Brain pericyte (primary cell): Measurements from ENCODE around the gene EIF3I.
"Not testable (repeated sequence)": the region's sequence is repeated elsewhere in the genome, so short reads cannot be mapped to it uniquely, and the experiment has no call there.

ENCODE experiments used
- DNase-seq: peaks from one replicate; pipeline ENCODE4 v3.0.0-alpha.2; 2012; ENCODE audit warnings: low read depth, low spot score

Gene EIF3I

GRCh38 chr1:32232558-32233304 lies 10.5 kb downstream of the EIF3I start:
- DNase-seq: no peak

DNA sequence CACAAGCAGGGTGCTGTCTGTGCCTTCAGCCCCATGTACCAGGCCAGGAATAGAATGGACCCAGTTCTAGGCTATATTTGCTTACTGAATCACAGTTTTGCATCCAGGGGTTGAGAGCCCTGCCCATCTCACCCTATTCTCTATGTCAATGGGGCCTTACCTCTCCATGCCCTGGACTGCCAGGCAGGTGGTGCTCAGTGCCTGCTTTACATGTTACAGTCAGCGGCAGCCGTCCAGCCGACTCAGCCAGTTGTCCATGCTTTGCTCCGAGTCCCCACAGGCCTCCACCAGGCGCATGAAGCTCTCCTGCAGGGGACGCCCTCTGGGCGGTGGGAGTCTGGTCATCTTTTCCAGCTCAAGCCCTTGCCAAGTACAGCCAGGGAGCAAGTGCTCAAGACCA lies 12.6 kb downstream of the EIF3I start:
- no peak for DNase-seq

DNA sequence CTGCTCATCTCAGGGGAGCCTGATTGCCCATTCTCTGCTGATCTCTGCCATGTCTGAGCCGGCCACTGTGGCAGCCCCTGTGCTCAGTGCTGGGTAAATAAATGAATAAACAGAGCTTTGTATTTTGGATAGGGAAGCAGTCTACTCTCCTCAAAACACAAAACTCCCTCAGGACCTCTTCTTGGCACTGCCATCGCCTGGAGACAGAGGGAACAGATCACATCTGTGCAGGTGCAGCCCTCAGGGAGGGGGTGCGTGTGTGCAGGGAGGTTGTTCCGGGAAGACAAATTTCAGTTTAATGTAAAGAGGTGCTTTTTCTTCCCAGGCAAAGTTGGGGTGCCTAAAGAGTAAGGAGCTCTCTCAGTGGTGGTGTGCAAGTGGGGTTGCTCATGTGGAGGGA lies 17.1 kb downstream of the EIF3I start:
- no peak for DNase-seq

GRCh38 chr1:32239790-32240139 lies 17.6 kb downstream of the EIF3I start:
- DNase-seq: no peak

DNA sequence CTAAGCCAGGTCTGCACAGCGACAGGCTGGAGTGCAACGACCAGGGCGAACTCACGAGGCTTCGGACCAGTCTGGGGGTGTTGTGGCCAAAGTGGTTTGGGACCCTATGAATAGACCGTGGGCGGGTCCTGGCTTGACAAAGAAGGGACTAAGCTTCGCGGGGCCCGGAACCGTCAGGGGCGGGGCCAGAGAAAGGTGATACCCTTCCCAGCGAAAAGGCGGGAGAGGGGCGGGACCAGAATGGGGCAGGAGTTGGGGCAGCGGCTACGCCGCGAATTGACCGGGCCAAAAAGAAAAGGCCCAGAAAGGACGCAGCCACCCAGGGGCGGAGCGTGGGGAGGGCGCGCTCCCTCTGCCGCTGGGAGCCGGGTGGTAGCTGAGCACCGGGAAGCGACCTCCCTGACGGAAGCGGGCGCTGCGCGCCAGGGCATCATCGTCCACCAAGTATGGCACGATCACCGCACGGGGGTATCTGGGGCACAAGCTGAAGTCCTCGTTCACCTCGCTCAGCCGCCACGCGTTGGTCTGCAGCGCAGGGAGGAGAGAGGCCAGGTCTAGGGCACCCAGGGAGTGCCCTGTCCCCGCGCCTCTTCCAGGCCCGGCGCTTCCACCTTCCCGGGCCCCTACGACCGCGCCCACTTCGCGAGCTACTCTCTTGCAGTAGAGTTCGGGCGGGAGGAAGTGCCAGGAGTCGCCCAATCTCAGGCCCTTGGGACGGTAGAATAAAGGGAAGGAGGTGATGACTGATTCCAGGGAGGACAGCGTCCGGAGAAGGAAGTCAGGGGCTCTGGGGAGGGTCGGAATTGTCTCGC lies 18.1 kb downstream of the EIF3I start:
- no peak for DNase-seq

- no peak for DNase-seq
Observed at GRCh38 chr1:32241001-32241763, 19.0 kb downstream of the EIF3I start.

- DNase-seq: no peak
Observed at GRCh38 chr1:32242341-32242851, 20.2 kb downstream of the EIF3I start.

DNA sequence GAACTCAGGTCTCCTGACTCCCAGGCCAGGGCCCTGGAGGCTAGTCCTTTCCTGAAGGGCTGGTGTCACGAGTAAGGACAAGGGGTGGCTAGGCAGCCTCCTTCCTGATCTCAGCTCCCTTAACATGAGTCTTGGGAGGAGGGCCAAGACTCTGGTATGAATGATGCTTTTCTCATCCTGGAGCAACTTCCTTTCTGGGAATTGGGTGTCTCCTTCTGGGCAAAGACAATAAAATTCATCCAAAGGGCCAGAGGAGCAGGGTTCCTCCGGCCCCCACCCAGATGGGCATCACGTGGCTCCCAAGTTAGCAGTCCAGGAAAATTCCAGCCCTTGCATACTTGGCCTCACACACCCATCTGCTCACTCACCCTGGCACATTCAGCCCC lies 24.7 kb downstream of the EIF3I start, which contains the start of gene FAM167B:
Gene FAM167B (plus strand): TSS at position 335 of the 386 bp plus-strand sequence. CDS start 200 bp downstream, outside the sequence.
- DNase-seq: no peak

GRCh38 chr1:32247452-32247851 lies 25.2 kb downstream of the EIF3I start:
- DNase-seq: no peak

DNA sequence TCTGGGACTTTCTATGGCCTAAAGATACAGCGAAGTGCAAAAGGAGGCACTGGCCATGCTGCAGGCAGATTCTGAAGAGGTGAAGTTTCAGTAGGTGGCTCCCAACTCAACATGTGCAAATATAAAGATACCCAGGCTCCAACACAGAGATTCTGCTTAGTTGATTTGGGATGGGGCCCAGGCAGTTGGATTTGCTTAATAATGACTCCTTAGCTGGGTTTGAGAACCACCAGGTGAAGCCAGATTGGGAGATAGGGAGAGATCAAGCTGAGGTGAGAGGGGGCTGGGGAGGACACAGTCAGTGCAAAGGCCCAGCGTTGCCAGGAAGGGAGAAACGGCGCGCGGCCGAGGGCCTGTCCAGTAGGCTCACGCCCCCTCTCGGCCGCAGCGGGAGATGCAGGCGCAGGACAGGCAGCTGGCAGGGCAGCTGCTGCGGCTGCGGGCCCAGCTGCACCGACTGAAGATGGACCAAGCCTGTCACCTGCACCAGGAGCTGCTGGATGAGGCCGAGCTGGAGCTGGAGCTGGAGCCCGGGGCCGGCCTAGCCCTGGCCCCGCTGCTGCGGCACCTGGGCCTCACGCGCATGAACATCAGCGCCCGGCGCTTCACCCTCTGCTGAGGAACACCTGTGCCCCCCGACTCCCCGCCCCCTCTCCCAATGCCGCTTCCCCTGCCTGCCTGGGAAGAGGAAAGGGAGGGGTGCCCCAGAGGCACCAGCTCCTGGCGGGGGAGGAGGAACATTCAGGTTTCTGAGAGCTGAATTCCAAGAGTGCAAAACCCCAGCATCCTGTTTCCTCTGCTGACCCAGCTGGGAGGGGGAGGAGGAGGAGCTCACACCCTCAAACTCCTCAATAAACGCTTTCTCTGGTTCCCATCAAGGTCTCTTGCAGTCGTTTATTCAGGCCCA lies 26.0 kb downstream of the EIF3I start:
- DNase-seq: no peak

GRCh38 chr1:32249831-32250525 lies 27.8 kb downstream of the EIF3I start:
- no peak for DNase-seq

- DNase-seq: no peak
Observed at GRCh38 chr1:32250893-32251716, 28.9 kb downstream of the EIF3I start, which contains the start of gene LCK. LCK (plus strand) TSS chr1:32251265; CDS start chr1:32274330, 23,065 bp downstream.

DNA sequence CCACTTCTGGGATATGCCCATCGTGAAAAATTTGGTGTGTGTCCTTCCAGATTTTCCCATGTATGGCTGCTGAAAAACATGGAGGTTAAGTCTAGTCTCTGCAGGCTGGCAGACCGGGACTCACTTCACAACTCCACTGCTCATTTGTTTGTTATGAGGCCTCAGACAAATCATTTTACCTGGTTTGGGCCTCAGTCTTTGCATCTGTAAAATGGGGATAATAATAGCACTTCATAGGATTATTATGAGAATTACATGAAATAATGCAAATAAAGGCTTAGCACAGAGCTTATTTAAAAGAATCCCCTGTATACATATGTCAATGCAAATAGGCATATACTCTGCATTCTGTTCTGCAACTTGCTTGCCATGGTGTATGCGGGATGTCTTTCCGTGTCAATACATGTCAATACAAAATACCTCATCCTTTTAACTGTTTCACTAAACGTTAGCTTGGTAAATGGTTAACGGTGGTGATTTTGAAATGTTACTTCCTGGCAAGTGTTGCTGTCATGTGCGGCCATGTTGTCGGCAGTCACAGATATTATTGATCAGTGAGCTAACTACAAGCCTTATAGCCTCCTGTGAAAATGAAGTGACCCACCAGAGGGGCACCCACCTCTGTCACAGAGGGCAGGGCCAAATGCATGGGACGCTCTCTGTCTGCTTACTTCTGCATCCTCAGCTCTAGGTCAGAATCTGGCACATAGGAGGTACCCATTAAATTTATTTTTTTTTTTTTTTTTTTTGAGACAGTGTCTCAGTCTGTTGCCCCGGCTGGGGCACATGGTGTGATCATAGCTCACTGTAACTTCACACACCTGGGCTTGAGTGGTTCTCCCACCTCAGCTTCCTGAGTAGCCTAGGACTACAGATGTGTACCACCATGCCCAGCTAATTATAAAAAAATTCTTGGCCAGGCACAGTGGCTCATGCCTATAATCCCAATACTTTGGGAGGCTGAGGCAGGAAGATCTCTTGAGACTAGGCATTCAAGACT lies 33.2 kb downstream of the EIF3I start:
- DNase-seq: no peak

GRCh38 chr1:32256473-32257226 lies 34.4 kb downstream of the EIF3I start:
- DNase-seq: no peak

DNA sequence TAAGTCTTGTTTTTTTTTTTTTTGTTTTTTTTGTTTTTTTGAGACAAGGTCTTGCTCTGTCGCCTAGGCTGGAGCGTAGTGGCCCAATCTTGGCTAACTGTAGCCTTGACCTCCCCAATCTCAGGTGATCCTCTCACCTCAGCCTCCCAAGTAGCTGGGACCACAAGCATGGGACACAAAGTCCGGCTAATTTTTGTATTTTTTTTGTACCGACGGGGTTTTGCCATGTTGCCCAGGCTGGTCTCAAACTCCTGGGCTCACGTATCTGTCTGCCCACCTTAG lies 35.0 kb downstream of the EIF3I start:
- no peak for DNase-seq

GRCh38 chr1:32263236-32263593 lies 41.0 kb downstream of the EIF3I start:
- not testable (repeated sequence) for DNase-seq

DNA sequence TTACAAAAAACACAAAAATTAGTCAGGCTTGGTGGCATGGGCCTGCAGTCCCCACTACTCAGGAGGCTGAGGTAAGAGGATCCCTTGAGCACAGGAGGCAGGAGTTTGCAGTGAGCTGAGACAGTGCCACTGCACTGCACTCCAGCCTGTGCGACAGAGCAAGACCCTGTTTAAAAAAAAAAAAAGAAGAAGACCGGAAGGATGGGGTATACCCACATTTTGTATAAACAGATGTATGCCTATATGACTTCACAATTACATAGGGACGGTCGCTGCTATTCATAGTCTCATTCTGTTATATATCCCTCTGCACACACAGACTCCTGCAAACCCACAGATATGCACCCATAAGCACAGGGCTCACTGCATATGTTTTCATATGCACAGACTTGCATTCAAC lies 41.5 kb downstream of the EIF3I start:
- DNase-seq: no peak

GRCh38 chr1:32265846-32266245 lies 43.6 kb downstream of the EIF3I start:
- DNase-seq: no peak
